Stimulated activated naive CD4-positive, alpha-beta T cell treated with Interleukin-2 at 50 U/mL for 16 hours (primary cell): Measurements from ENCODE around the gene FRA10AC1.

Source experiments
- DNase-seq: peaks from one replicate; lab custom pipeline; 2025; lab: John Stamatoyannopoulos, UW

FRA10AC1 gene, protein sequence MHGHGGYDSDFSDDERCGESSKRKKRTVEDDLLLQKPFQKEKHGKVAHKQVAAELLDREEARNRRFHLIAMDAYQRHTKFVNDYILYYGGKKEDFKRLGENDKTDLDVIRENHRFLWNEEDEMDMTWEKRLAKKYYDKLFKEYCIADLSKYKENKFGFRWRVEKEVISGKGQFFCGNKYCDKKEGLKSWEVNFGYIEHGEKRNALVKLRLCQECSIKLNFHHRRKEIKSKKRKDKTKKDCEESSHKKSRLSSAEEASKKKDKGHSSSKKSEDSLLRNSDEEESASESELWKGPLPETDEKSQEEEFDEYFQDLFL

DNA sequence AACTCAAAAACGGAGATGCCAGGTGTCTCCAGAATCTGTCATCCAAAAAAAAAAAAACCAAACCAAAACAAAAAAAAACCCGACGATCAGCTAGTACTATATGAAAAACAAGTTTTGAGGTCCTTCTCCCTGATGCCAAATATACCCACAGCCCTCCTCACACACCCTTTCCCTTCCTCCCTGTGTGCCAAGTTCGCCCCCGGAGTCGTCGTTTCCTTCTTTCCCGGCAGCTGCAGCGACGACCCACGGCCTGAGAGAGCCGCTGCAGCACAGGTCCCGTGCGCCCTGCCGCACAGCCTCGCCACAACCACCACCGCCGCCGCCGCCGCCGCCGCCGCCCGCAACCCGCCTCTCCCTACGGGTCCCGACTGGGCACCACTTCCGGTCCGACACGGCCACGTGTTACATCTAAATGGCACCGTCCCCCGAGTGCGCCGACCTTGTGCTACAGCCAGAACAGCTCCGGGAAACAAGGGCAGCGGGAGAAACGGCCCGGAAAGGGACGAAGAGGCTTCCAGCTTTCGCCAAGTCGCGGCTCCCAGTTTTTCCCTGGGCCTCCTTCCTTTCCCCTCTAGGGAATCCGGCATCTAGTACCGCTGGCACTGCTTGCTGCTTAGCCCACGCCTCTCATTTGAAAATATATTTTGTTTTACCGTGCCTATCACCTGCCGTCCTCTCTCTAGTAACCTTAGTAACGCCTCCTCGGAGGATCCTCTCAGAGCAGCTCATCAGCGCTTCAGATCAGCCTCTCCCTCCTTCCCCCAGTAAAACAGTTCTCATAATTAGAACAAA lies at the start of gene FRA10AC1:
Gene FRA10AC1 (minus strand): TSS at position 383 of the 792 bp plus-strand sequence. CDS start 2,486 bp downstream, outside the sequence.
- peak; percentile 85 for DNase-seq

DNA sequence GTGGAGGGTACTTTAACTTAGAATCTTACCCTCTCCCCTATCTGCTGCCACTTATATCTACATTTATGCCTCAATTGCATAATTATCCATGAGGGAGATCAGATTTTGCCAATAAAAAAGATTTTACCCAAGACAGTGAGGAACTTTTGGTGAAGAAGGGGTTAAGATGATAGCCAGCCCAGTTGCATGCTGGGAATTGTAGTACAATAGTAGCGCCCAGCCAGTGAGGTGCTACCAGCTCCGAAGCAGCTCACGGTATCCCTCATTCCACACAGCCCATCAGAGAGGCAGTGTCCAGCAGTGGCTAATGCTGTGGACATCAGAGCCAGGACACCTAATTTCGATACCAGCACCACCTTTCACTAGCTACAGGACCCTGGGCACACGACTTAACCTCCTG lies 49.4 kb upstream of the FRA10AC1 start:
- no peak for DNase-seq

DNA sequence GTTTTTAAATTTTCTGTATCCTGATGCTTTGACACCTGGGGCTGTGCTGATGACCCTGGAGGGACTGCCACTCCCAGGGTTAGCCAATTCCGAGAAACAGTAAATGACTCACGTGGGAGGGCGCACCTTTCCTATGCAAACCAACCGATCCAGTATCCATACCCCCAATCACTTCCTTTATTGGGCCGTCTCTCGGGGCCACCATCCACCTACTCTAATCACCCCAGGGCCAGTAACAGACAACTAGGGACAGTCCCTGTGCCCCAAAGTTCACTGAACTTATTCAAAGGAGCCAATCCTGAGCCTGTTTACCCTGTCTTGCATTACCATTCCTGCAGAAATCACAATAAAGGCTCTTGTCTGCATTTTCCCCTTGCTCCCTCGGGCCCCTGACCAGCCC lies 48.7 kb upstream of the FRA10AC1 start:
- no peak for DNase-seq

DNA sequence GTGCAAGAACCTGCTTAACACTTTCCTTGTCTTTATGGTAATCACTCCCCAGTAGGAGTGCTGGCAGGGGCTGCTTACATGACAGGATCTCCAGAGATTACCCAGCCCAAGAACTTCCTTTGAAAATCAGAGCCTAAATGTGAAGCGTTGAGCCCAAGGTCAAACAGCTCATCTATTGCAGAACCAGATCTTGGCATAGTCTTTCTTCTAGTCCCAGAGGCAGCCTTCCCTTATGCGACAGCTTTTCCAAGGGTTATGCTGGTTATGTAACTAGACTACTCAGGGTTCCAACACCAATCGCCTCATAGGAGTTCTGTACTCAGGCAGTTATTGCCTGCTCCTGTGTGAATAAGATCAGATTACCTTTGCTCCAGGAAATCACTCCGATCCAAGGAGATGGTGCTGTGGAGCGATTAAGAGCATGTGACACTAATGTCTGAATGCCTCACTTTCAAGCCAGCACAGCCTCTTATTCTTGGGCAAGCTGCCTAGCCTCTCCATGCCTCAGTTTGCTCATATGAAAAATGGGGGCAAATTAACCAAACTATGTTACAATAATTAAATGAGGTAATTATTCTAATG lies 46.9 kb upstream of the FRA10AC1 start:
- DNase-seq = no peak

DNA sequence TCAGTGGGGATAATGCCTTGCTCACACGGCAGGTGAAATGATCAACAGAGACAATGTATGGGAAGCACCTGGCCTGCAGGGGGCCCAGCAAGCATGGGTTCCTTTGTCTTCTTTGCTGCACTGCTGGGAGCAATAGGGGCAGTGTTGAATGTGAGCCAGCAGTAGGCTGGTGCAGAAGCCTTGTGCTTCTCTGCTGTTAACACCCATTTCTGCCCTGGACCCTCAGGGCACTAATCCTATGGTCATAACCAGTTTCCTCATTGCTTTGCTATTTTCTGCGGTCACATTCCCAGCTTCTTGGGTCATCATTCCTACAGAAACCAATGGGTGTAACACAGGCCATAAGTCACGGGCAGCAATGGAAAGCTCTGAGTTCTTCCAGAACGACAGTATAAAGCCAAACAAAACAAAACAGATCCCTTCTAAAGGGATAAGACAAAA lies 44.5 kb upstream of the FRA10AC1 start:
- no peak for DNase-seq

DNA sequence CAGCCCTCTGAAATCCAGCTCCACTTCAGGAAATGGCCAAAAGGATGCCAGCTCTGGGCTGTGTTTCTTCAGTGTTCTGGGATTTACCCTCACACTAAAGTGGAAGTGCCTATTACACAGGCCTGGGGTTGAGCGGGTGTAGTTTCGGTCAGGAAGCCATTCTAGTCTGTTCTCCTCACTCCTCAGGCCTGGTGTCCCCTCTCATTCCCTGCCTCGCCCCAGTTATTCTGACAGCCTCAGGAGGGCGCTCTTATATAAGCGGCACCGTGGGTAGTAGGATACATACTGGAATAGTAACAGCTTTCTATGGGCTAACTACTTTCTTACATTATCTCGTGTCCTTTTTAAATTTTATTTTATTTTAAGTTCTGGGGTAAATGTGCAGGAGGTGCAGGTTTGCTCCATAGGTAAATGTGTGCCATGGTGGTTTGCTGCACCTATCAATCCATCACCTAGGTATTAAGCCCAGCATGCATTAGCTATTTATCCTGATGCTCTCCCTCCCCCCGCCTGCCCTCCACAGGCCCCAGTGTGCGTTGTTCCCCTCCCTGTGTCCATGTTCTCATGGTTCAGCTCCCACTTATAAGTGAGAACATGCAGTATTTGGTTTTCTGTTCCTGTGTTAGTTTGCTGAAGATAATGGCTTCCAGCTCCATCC lies 43.1 kb upstream of the FRA10AC1 start:
- DNase-seq = no peak

DNA sequence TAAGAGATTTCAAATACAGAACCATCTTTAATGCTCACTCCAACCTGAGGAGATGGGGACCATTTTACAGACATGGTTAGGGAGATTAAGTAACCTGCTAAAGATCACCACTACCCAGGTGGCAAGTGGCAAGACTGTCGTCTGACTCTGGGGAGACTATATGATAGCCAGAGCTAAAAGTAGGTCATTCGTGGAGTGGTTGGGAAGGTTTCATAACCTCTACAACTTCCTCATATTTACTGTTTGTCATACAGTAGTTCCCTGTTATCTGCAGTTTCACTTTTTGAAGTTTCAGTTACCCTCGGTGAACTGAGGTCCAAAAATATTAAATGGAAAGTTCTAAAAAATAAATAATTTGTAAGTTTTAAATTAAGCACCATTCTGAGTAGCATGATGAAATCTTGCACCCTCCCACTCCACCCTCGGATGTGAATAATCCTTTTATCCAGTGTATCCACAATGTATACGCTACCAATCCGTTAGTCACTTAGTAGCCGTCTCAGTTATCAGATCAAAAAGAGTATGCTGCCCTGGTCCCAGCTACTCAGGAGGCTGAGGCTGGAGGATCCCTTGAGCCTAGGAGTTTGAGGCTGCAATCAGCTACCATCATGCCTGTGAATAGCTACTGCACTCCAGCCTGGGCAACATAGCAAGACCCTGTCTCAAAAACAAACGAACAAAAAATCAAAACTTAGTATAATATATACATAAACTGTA lies 40.4 kb upstream of the FRA10AC1 start:
- DNase-seq = no peak

DNA sequence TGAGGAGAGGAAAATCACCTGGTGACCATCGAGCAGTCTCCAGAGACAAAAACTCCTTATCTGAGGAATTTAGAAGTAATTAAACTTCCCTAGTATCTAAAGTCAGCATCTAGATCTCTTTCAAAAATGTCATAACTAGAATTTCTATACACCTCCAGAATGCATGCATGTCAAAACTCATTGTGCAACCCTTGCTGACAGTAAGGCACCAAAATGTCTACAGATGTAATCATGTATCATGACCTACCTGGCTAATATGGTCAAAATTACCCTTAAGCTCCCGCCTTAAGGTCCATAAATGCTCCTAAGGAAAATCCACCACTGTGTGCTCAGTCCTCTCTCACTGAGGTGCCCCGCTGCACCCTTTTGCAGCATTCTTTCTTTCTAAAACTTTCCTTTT lies 39.0 kb upstream of the FRA10AC1 start:
- DNase-seq = no peak

DNA sequence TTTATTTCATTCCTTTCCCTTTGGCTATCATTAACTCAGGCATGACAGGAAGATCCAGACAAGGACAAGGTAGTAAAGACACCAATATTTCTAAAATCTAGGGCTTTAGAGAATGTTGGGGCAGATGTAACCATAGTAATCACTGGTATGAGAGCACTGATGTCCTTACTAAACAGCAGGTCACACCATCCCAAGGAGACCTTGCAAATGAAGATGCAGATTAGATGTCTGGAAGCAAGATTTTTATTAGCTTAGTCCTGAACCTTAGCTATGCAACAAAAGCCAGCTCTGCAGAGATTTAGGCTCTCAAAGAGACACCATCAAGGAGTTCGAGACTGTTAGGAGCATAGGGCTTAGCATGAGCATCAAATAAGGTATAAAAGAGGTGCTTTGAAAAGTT lies 23.6 kb upstream of the FRA10AC1 start:
- no peak for DNase-seq

DNA sequence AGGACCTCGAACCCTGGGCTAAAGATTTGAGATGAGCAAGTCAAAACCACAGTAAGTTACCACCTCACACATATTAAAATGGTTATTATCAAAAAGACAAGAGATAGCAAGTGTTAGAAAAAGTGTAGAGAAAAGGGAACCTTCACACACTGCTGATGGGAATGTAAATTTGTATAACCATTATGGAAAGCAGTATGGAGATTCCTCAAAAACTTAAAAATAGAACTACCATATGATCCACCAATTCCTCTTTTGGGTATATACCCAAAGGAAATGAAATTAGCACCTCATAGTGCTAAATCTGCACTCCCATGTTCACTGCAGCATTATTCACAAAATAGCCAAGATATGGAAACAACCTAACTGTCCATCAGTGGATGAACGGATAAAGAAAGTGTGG lies 20.8 kb upstream of the FRA10AC1 start:
- no peak for DNase-seq

DNA sequence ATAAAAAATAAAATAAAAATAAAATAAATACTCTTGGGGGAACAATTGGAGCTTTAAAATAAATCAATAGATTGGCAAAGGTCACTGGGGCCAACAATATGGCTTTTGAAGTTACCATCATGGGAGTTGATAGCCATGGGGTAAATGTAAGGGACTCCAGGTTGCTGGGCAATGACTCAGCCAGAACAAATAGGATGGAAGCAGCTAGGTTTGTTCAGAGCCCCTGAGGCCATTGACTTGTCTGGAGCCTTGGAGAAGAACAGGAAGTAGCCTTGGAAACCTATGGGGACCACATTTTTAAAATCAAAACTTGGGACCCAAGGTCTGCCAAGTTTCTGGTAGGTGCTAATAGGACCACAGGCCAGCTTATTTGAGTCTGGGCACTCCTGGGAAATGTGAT lies 20.2 kb upstream of the FRA10AC1 start:
- no peak for DNase-seq

DNA sequence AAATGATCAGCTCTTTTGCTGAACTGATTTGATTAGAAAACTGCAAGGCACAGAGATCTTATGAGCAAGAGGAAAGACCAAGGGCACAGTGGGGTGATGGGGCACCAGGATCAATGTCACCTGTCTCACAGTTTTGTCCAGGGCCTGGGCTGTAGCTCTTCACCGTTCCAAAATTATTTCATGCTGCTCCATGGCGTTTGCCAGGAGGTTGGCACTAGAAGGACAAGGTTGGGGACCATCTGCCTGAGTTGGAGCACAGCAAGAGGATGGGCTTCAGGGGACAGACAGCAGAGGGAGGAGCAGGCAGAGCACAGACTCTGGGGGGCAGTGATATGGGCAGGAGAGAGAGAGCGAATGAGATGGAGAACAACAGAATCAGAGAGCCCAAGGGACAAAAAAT lies 17.5 kb upstream of the FRA10AC1 start:
- DNase-seq = no peak

DNA sequence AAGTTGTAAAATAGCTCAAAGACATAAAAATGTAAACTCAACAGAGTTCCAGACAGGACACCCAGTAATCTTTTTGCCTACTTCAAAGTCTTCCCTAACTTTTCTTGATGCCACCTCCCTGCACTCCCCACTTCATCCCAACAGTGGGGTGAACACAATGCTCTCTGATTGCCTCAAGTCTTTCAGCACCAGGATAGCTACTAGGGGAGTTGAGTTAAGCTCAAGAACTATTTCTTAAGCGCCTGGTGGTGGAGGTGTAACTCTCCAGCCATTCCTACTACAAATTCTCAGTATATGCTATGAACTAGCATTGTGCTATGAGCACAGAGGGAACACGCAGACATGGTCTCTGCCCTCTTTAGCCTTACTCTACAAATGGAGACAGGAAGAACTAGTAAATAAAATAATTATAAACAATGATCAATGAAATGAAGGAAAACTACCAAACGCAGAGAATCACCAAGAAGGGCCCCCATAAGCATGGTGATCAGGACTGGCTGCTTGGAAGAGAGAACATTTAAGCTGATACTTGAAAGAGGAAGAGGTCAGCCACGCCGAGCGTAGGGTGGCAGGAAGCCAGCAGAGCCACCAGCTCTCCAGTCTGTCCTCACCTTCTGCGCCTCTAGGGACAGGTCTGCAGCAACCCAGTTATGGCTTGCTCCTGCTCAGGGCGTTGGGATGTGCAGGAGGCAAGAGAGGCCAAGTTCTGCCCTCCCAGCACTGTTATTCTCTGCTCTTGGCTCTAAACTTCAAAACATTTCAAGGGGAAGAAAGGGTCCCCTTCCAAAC lies 16.7 kb upstream of the FRA10AC1 start:
- no peak for DNase-seq

DNA sequence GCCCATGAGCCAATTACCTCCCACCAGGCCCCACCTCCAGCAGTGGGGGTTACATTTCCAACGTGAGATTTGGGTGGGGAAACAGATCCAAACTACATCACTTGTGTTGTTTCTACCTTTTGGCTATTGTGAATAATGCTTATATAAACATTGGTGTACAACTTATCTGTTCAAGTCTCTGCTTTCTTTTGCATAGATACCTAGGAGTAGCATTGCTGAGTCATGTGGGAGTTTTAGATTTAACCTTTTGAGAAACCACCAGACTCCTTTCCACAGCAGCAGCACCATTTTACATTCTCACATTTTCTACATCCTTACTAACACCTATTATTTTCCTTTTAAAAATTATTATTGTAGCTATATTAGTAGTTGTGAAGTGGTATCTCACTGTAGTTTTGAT lies 14.4 kb upstream of the FRA10AC1 start:
- no peak for DNase-seq

DNA sequence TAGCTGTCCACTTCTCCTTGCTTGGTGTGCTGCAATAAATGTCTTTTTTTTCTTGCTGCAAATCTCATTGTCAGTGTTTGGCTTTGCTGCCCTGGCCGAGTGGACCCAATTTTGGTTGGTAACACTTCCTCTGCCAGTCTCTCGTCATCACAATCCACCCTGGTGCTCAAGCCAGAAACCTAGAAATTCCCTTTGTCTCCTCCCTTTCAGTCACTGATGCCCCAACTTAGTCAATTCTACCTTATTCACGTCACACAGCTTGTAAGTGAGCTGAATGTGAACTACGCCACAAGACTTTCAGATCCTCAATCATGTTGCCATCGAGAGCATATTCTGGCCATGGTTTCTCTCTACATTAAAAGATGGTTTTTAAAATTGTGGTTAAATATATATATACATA lies 13.0 kb upstream of the FRA10AC1 start:
- DNase-seq = no peak

DNA sequence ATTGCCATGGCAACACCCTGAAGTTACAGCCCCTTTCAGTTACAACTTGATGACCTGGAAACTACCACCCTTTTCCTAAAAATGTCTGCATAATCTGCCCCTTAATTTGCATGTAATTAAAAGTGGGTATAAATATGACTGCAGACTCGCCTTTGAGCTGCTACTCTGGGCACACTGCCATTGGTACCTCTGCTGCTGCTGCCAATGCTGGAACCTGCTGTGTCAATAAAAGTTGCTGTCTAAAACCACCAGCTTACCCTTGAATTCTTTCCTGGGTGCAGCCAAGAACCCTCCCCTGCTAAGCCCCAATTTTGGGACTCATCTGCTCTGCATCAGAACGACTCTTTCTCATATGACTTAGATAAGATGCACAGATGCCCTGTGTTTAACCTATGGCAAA lies 10.2 kb upstream of the FRA10AC1 start:
- DNase-seq = no peak

DNA sequence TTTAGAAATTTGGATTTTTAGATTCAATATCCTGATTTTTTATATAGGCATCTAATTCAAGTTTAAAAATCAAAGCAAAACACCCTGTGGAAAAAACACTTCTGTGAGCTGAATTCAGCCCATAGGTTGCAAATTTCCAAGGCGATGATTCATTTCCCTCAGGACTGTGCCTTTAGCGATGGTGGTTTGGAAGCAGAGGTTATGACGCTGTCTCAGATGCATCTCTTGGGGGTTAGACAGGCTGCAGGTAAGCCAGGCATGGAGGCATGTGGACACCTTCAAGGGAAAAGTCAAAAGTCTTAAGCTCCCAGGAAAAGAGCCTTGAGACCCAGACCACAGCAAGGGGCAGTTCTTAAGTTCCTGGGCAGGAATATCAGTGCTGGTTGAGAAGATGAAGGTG lies 9.5 kb upstream of the FRA10AC1 start:
- DNase-seq = no peak

DNA sequence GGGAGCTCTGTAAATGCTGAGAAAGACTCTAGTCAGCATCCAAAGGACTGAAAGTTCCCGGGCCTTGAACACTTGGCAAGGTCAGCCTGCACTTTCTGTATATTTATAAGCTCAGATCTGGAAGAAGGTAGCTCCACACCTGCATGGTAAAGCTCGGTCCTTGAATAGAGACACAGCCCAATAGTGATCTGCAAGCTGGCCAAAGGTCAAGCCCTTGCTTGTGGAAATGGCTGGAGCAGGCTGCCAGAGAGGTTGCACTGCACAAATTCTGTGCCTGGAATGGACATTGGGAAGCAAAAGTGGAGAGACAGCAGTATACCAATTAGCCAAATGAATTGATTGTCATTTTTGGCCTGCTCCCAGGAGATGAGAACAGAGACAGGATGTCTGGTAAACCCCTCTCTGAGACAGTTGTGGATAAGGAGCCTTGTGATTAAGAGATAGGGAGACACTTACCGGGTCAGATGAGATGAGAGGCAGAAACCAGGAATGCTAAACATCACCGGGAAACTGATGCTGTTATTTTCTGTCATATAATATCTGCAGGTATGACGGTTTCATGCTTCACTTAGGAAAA lies 8.0 kb upstream of the FRA10AC1 start:
- DNase-seq = no peak

DNA sequence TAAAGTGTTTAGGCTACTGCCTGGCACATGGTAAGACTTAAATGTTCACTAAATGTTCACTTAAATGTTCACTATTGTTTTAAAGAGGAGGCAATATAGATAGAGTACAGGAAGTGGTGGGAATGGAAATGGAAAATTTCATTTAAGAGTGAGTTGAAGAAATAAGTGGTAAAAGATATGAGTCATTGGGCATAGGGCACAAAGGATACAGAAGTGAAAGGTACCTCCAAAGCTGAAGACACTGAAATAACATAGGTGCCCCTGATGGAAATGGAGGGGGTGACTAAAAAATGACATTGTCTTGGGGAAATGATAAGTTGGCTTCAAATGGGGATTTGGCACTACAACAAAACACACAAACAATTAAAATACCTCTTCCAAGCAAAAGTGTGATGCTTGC lies 5.2 kb upstream of the FRA10AC1 start:
- no peak for DNase-seq

DNA sequence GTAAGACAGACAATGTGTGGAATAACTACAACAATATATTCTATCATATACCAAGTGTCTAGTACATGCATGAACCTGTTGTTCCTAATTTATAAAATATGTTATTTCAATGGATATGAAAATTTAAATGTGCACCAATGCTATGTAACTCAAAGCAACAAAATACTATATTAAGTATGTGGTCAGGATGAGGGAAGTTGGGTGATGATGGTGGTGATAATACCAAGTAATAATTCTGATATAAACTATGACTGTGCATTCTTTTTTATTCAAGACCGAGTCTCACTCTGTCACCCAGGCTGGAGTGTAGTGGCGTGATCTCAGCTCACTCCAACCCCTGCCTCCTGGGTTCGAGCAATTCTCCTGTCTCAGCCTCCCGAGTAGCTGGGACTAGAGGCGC lies 2.1 kb upstream of the FRA10AC1 start:
- no peak for DNase-seq

DNA sequence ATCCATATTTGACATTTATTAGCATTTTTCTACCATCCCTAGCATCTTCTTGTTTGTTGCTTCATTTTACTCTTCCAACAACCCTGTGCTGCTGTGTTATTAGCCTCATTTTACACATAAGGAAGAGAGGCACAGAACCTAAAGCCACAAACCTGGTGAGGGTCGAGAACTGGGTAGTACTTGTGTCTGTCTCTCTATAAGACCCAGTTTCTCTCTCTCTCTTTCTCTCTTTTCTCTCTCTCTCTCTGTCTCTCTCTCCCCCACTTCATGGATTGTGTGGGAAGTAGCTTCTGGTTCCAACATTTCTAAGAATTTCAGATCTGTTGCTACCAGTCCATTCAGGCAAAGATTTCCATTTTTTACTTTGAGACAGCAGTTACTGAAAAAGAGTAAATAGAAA lies 1.4 kb upstream of the FRA10AC1 start:
- no peak for DNase-seq
